ENCODE results near the gene MST1R.

Gene MST1R

DNA sequence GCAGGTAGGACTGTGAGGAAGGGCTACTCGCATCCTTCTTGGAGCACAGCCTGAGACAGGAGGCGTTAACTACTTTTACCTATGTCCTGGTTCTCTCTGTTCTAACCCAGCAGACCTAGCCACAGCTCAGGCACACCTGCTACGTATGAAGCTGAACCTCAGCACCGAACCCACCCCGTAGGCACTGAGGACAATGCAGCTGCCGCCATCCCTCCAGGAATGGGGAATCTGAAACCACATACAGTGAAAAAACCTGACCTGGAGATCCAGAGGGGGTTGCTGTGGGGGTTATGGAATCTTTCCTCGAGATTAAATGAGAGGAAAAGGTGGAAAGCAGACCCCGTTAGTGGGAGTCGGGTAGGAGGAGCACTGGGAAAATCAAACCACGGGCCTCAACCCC is 14.4 kb downstream of the MST1R start:
- no peak for DNase-seq (ENCODE audit: low read depth)
- no peak overlapping the region for H3K4me3 ChIP-seq (ENCODE audit: low read depth, low read length)
- no peak for TF ChIP-seq CTCF (conservative IDR thresholded peaks at IDR 0.05; ENCODE audit: low read depth, low read length)

- DNase-seq (ENCODE audit: low read depth), result no peak
- TF ChIP-seq CTCF (conservative IDR thresholded peaks at IDR 0.05; ENCODE audit: low read depth, low read length), result no peak
- H3K4me3 ChIP-seq (ENCODE audit: low read depth, low read length), result no peak overlapping the region
These were observed 16.8 kb downstream of the MST1R start for GRCh38 chr3:49886922-49887265.

- H3K4me3 ChIP-seq (ENCODE audit: low read depth, low read length), result no peak overlapping the region
- no peak for DNase-seq (ENCODE audit: low read depth)
- no peak for TF ChIP-seq CTCF (conservative IDR thresholded peaks at IDR 0.05; ENCODE audit: low read depth, low read length)
These were observed 19.7 kb downstream of the MST1R start for GRCh38 chr3:49883998-49884397.

DNA sequence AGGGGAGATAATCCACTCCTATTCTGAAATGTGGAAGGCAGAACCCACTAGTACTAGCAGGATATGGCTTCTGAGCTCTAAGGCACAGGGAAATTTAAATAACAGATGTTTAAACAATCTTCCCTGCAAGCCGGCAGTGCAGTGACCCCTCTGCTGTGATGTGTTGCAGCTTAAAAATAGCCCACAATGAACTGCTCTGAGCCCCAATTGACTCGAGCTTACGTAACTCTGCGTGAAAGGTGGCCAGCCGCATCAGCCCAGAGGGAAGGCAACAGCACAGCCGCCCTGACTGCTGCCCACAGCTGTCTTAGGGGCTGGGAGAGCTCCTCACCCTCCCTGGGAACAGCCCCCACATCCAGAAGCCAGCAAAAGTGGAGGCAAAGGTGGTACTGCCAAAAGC is 21.5 kb downstream of the MST1R start:
- no peak overlapping the region for H3K4me3 ChIP-seq (ENCODE audit: low read depth, low read length)
- DNase-seq (ENCODE audit: low read depth), result peak; percentile 55
- no peak for TF ChIP-seq CTCF (conservative IDR thresholded peaks at IDR 0.05; ENCODE audit: low read depth, low read length)

DNA sequence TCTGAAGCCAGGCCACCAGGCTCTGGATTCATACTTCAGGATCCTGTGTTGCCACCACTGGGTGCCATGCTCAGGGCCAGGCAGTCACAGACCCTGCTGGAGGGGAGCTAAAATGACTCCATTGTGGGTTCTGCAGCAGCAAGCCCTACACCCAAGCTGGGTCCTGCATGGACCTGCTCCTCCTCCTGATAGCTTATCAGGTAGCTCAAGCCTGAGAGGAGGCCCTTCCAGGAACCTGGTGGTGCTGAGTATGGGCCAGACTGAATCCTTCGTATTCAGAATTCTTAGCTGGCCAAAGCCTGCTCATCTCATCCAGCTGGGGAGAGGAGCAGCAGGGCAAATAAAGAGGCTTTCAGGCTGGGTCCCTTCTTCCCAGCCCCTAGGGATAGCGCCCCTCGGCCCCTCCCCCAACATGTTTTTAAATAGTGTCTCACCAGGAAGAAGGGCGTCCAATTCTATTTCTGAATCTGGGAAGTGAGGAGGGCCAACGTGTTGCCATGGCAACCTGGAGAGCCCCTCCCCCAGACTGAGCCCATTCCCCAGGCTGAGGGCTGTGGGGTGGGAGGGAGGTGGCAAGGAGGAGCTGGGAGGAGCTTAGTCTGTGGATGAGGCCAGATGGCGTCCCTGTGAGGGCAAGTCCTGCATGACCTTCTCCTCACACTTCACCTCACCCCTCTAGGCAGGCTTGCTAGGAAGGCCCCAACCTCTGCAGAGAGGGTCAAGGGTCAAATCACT is 22.9 kb downstream of the MST1R start:
- no peak for DNase-seq (ENCODE audit: low read depth)
- TF ChIP-seq CTCF (conservative IDR thresholded peaks at IDR 0.05; ENCODE audit: low read depth, low read length), result no peak
- no peak overlapping the region for H3K4me3 ChIP-seq (ENCODE audit: low read depth, low read length)

DNA sequence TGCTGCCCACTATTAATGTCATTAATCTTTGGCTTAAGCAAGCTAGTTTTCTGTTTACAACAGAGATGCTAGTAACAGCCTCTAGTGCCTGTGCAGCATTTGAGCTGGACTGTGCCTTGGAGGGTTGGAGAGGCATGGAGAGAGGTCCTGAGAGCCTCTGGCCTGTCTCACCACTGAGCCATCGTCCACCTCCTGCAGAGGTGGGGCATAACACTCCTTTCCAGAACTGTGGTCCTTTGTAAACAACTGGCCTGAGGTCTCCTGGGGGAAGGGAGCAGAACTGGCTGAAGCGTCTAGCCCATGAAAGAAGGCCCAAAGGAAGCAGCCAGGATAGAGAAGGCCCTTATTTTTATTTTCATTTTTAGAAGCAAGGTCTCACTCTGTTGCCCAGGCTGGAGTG is 24.0 kb downstream of the MST1R start:
- no peak overlapping the region for H3K4me3 ChIP-seq (ENCODE audit: low read depth, low read length)
- no peak for TF ChIP-seq CTCF (conservative IDR thresholded peaks at IDR 0.05; ENCODE audit: low read depth, low read length)
- DNase-seq (ENCODE audit: low read depth), result no peak

GRCh38 chr3:49878686-49879085 is 25.0 kb downstream of the MST1R start:
- no peak for DNase-seq (ENCODE audit: low read depth)
- no peak overlapping the region for H3K4me3 ChIP-seq (ENCODE audit: low read depth, low read length)
- TF ChIP-seq CTCF (conservative IDR thresholded peaks at IDR 0.05; ENCODE audit: low read depth, low read length), result no peak
